LNCaP clone FGC (cell line): Measurements from ENCODE around the gene CEP55.

Experiments
- DNase-seq: peaks from one replicate; pipeline ENCODE4 v3.0.0-alpha.2; 2011; ENCODE audit warnings: low read depth
- H3K4me3 ChIP-seq: 2 replicates; pipeline ENCODE4 v1.5.1; 2011; ENCODE audit warnings: mild to moderate bottlenecking, low read depth, low read length, control low read depth
- CTCF ChIP-seq: IDR thresholded peaks from 2 replicates; pipeline ENCODE4 v1.5.1; 2012; ENCODE audit warnings: mild to moderate bottlenecking; ENCODE audit not compliant: control insufficient read depth, insufficient read depth; ENCODE audit errors: extremely low read depth

Gene CEP55

GRCh38 chr10:93568105-93568390 lies 71.6 kb downstream of the CEP55 start:
- H3K4me3 ChIP-seq = no peak overlapping the region
- TF ChIP-seq CTCF = no peak
- DNase-seq = no peak

- no peak for DNase-seq
- TF ChIP-seq CTCF = no peak
- no peak overlapping the region for H3K4me3 ChIP-seq
Observed at GRCh38 chr10:93570383-93570782, 74.0 kb downstream of the CEP55 start.

GRCh38 chr10:93572606-93573005 lies 76.2 kb downstream of the CEP55 start:
- TF ChIP-seq CTCF = no peak
- H3K4me3 ChIP-seq = no peak overlapping the region
- DNase-seq = no peak

- TF ChIP-seq CTCF = no peak
Observed at GRCh38 chr10:93573051-93573909, 76.9 kb downstream of the CEP55 start.

GRCh38 chr10:93573924-93574323 lies 77.5 kb downstream of the CEP55 start:
- H3K4me3 ChIP-seq = no peak overlapping the region
- no peak for DNase-seq
- no peak for TF ChIP-seq CTCF

More at GRCh38 chr10:93573051-93573909, 76.9 kb downstream of the CEP55 start:
- no peak for DNase-seq
- no peak overlapping the region for H3K4me3 ChIP-seq

GRCh38 chr10:93576888-93577287 lies 80.5 kb downstream of the CEP55 start:
- TF ChIP-seq CTCF = no peak
- H3K4me3 ChIP-seq = no peak overlapping the region
- peak; percentile 84 for DNase-seq

GRCh38 chr10:93577565-93577964 lies 81.2 kb downstream of the CEP55 start:
- no peak for TF ChIP-seq CTCF
- H3K4me3 ChIP-seq = no peak overlapping the region
- DNase-seq = peak; percentile 53
